GM12878 (cell line): ENCODE data around the gene PLXNB3. TPM values are rescaled to one million over a fixed set of nuclear protein-coding genes. Genes with fewer than 3 reads are reported as not detected.

Experiments used
- ATAC-seq: fragments of 200-7000 bp; cut with Tn5 transposase; 3 replicates; pipeline ENCODE4 v1.9.1; 2020; ENCODE audit warnings: mild to moderate bottlenecking, moderate library complexity
- BruUV-seq: library from RNA; stranded (reverse); fragments of 400-500 nt; replicated peaks from 2 replicates; lab custom pipeline; 2021; lab: Mats Ljungman, UMichigan
- CTCF ChIA-PET: fragments of 300-600 bp; sonication (Branson Sonifier 250); formaldehyde crosslinking; extraction: SDS; loops from one replicate; lab custom pipeline; 2021; ENCODE audit warnings: inconsistent platforms; lab: Yijun Ruan, JAX
- POLR2A ChIA-PET: fragments of 350-600 bp; formaldehyde crosslinking; extraction: SDS; loops from one replicate; lab custom pipeline; 2021; ENCODE audit warnings: inconsistent platforms; lab: Charles Lee
- RAD21 ChIA-PET: fragments of 300-600 bp; sonication (Branson Sonifier 250); formaldehyde crosslinking; loops from one replicate; lab custom pipeline; 2023; ENCODE audit warnings: antibody characterized with exemption; ENCODE audit not compliant: unreplicated experiment; lab: Charles Lee
- SMC1A ChIA-PET: fragments of 300-600 bp; sonication (Branson Sonifier 250); formaldehyde crosslinking; loops from one replicate; lab custom pipeline; 2023; ENCODE audit not compliant: unreplicated experiment, uncharacterized antibody; lab: Charles Lee
- DNase-seq: peaks from one replicate; pipeline ENCODE4 v3.0.0-alpha.2; 2011; ENCODE audit warnings: low read depth, low spot score
- FAIRE-seq: peaks from 3 replicates; lab custom pipeline; 2011; peaks lifted over from hg19 to GRCh38; lab: Jason Lieb, UNC
- H2AFZ ChIP-seq: 2 replicates; pipeline ENCODE4 v1.6.0; 2011; ENCODE audit warnings: low read depth, low read length, control low read depth; ENCODE audit not compliant: control insufficient read depth
- H3K27ac ChIP-seq: 2 replicates; pipeline ENCODE4 v1.5.1; 2011; ENCODE audit warnings: control low read depth; ENCODE audit not compliant: control insufficient read depth, insufficient read depth
- H3K27me3 ChIP-seq, 2 experiments: replicated peaks in 1 of 2; 2 replicates each; pipeline versions ENCODE4 v1.6.0 to v1.6.1; 2011; ENCODE audit warnings: low read length in 1 of 2; ENCODE audit not compliant: control insufficient read depth in 2 of 2, insufficient read depth in 2 of 2
- H3K36me3 ChIP-seq, 2 experiments: 2 replicates each; pipeline ENCODE4 v1.5.1; 2011; ENCODE audit warnings: low read length in 1 of 2; ENCODE audit not compliant: control insufficient read depth in 2 of 2, insufficient read depth in 2 of 2
- H3K4me1 ChIP-seq: 2 replicates; pipeline ENCODE4 v1.6.1; 2011; ENCODE audit warnings: mild to moderate bottlenecking, low read length, moderate library complexity, mixed read lengths; ENCODE audit not compliant: control insufficient read depth, insufficient read depth
- H3K4me2 ChIP-seq: 2 replicates; pipeline ENCODE4 v1.6.0; 2011; ENCODE audit warnings: control low read depth; ENCODE audit not compliant: control insufficient read depth, insufficient read depth
- H3K4me3 ChIP-seq: fragments of 200-600 bp; sonication (generic); 2 replicates; pipeline ENCODE4 v1.5.1; 2016
- H3K79me2 ChIP-seq: 2 replicates; pipeline ENCODE4 v1.6.0; 2011; ENCODE audit warnings: low read length; ENCODE audit not compliant: control insufficient read depth, insufficient read depth
- H3K9ac ChIP-seq: 2 replicates; pipeline ENCODE4 v1.8.0; 2011; ENCODE audit warnings: low read length, control low read depth, mixed read lengths; ENCODE audit not compliant: control insufficient read depth, insufficient read depth
- H3K9me3 ChIP-seq: replicated peaks from 3 replicates; pipeline ENCODE4 v1.5.1; 2011; ENCODE audit warnings: mild to moderate bottlenecking, low read length; ENCODE audit not compliant: control insufficient read depth, insufficient read depth
- H4K20me1 ChIP-seq: 2 replicates; pipeline ENCODE4 v1.6.0; 2011; ENCODE audit not compliant: control insufficient read depth, insufficient read depth
- DPF2 ChIP-seq: fragments of 450-650 bp; IDR thresholded peaks from 2 replicates; pipeline ENCODE4 v1.6.1; 2017; ENCODE audit warnings: mild to moderate bottlenecking
- E2F4 ChIP-seq: IDR thresholded peaks from 2 replicates; pipeline ENCODE4 v1.6.1; 2012; ENCODE audit warnings: low read depth, low read length, improper control_type of control experiment
- ETV6 ChIP-seq, 2 experiments: fragments of 450-650 bp in 1 of 2; IDR thresholded peaks in 1 of 2; conservative IDR thresholded peaks in 1 of 2; 2 replicates each; pipeline ENCODE4 v1.6.1; 2014; ENCODE audit warnings: antibody characterized with exemption in 1 of 2, borderline replicate concordance in 1 of 2, low read depth in 1 of 2, mild to moderate bottlenecking in 1 of 2, moderate library complexity in 1 of 2
- FOS ChIP-seq: IDR thresholded peaks from 3 replicates; pipeline ENCODE4 v1.6.1; 2011; ENCODE audit warnings: borderline replicate concordance; ENCODE audit not compliant: insufficient read length; ENCODE audit errors: extremely low read depth
- FOXM1 ChIP-seq: IDR thresholded peaks from 2 replicates; pipeline ENCODE4 v1.6.1; 2012; ENCODE audit warnings: low read depth, mild to moderate bottlenecking, inconsistent platforms, low read length, moderate library complexity
- JUND ChIP-seq: IDR thresholded peaks from 2 replicates; pipeline ENCODE4 v1.6.1; 2012; ENCODE audit warnings: low read depth, mild to moderate bottlenecking, low read length, improper control_type of control experiment, moderate library complexity
- NFXL1 ChIP-seq: fragments of 450-650 bp; IDR thresholded peaks from 2 replicates; pipeline ENCODE4 v1.6.1; 2017; ENCODE audit warnings: antibody characterized with exemption, mild to moderate bottlenecking, borderline replicate concordance
- NR2C1 ChIP-seq: fragments of 450-650 bp; IDR thresholded peaks from 2 replicates; pipeline ENCODE4 v1.6.1; 2017; ENCODE audit warnings: antibody characterized with exemption, mild to moderate bottlenecking, moderate library complexity
- NR2C2 ChIP-seq: IDR thresholded peaks from 2 replicates; pipeline ENCODE4 v1.6.1; 2011; ENCODE audit warnings: borderline replicate concordance, low read depth; ENCODE audit not compliant: control insufficient read depth, insufficient read length
- NRF1 ChIP-seq: conservative IDR thresholded peaks from 2 replicates; pipeline ENCODE4 v1.6.1; 2011; ENCODE audit warnings: mild to moderate bottlenecking, low read depth, low read length, improper control_type of control experiment
- SIX5 ChIP-seq: IDR thresholded peaks from 2 replicates; pipeline ENCODE4 v1.6.1; 2011; ENCODE audit warnings: mild to moderate bottlenecking, low read depth, low read length, moderate library complexity; ENCODE audit not compliant: severe bottlenecking
- SP1 ChIP-seq: IDR thresholded peaks from one replicate; pipeline ENCODE4 v1.6.1; 2011; ENCODE audit warnings: low read depth, low read length
- STAT3 ChIP-seq: IDR thresholded peaks from 2 replicates; pipeline ENCODE4 v1.6.1; 2011; ENCODE audit warnings: low read depth, low read length, improper control_type of control experiment
- TCF3 ChIP-seq: IDR thresholded peaks from 2 replicates; pipeline ENCODE4 v1.6.1; 2012; ENCODE audit warnings: low read depth, mild to moderate bottlenecking, low read length, borderline replicate concordance; ENCODE audit not compliant: insufficient read depth
- TCF7 ChIP-seq: IDR thresholded peaks from 2 replicates; pipeline ENCODE4 v1.6.1; 2014; ENCODE audit warnings: antibody characterized with exemption, borderline replicate concordance
- USF1 ChIP-seq: IDR thresholded peaks from 2 replicates; pipeline ENCODE4 v1.6.1; 2011; ENCODE audit warnings: borderline replicate concordance, low read depth, mild to moderate bottlenecking, moderate library complexity, mixed read lengths, low read length; ENCODE audit not compliant: insufficient read depth; ENCODE audit errors: extremely low read length
- WRNIP1 ChIP-seq: IDR thresholded peaks from 2 replicates; pipeline ENCODE4 v1.6.1; 2011; ENCODE audit warnings: low read depth, low read length, improper control_type of control experiment, borderline replicate concordance
- ZBTB40 ChIP-seq: fragments of 450-650 bp; IDR thresholded peaks from 2 replicates; pipeline ENCODE4 v1.6.1; 2016; ENCODE audit warnings: mild to moderate bottlenecking, moderate library complexity, borderline replicate concordance
- ZNF207 ChIP-seq: fragments of 450-650 bp; IDR thresholded peaks from 2 replicates; pipeline ENCODE4 v1.6.1; 2014; ENCODE audit warnings: antibody characterized with exemption, mild to moderate bottlenecking, borderline replicate concordance
- WGBS: methylation state at CpG from one replicate; pipeline ENCODE4 v1.1.6; 2016; ENCODE audit warnings: low lambda C conversion rate; ENCODE audit not compliant: insufficient replicate concordance, insufficient coverage; ENCODE audit errors: missing lambda C conversion rate; 5-methylcytosine and 5-hydroxymethylcytosine counted together
- in situ Hi-C: fragments of 300-500 bp; cut with MboI; formaldehyde crosslinking; loops from 9 replicates; pipeline ENCODE4 v1.14.3; 2018; ENCODE audit warnings: mixed read lengths
- intact Hi-C: fragments of 100-400 bp; cut with micrococcal nuclease; formaldehyde crosslinking; loops from one replicate; pipeline ENCODE4 v1.14.2; 2022; ENCODE audit not compliant: unreplicated experiment
- polyA plus RNA-seq, 11 experiments: library from polyadenylated mRNA; depleted of rRNA in 4 of 11; unstranded in 6 of 11; stranded (reverse) in 5 of 11; fragments of >200 nt; fragmentation: Nextera tagmentation in 4 of 11; fragmentation: Illumina TruSeq in 1 of 11; extraction: Ambion mirVana in 4 of 11; extraction: Trizol in 1 of 11; gene quantifications; 1 replicate in 1 of 11; 2 replicates in 10 of 11; pipeline versions ENCODE4 v1.2.1 to v1.2.3, GENCODE V29; 2011 to 2016; ENCODE audit warnings: inconsistent platforms in 2 of 11, missing spikeins in 2 of 11, low read depth in 1 of 11
- total RNA-seq, 4 experiments: library from RNA; depleted of rRNA in 3 of 4; stranded (reverse); fragments of >200 nt in 3 of 4; fragmentation: Illumina TruSeq in 1 of 4; extraction: Trizol in 1 of 4; gene quantifications; 2 replicates each; pipeline versions ENCODE4 v1.2.1 to v1.2.3, GENCODE V29; 2013 to 2021

PLXNB3 gene
- total and polyA plus RNA-seq, 10 of the 15 experiments (the other 5 are each of a cell fraction or from before 2014, with no cell fraction given) = 0.06 to 0.68 (median 0.19) TPM; not detected in 4

GRCh38 chrX:153804100-153804595, 40.1 kb downstream of the PLXNB3 start:
- no peak for DNase-seq
- no peaks in the 10 kb centered on the region; a peak in 1 of 4 replicates for H3K27me3 ChIP-seq
- WGBS = 82% methylated on average over 27 of the region's 34 CpGs
- H2AFZ ChIP-seq = no peak overlapping the region
- H3K27ac ChIP-seq = no peak overlapping the region
- POLR2A ChIA-PET = no interaction called here
- no peak for ATAC-seq
- H3K9me3 ChIP-seq = no peaks in the 10 kb centered on the region; the same call in 2 of the 3 replicates
- H3K9ac ChIP-seq = no peak overlapping the region
- no peaks in the 10 kb centered on the region for H4K20me1 ChIP-seq
- H3K79me2 ChIP-seq = no peaks in the 10 kb centered on the region
- CTCF ChIA-PET = no interaction called here
- no peaks in the 10 kb centered on the region for H3K36me3 ChIP-seq
- RAD21 ChIA-PET = no interaction called here
- no peak for TF ChIP-seq ZNF207
- no peak for TF ChIP-seq JUND
- TF ChIP-seq TCF7 = no peak
- no peak for TF ChIP-seq FOS
- TF ChIP-seq SIX5 = no peak
- TF ChIP-seq TCF3 = no peak
- TF ChIP-seq NR2C2 = no peak
- no peak for TF ChIP-seq USF1
- no peak for TF ChIP-seq STAT3
- TF ChIP-seq WRNIP1 = no peak
- TF ChIP-seq DPF2 = no peak
- no peak for TF ChIP-seq ETV6 (conservative IDR thresholded peaks at IDR 0.05 in 1 of 2, IDR thresholded peaks at IDR 0.05 in 1 of 2; ENCODE audit: borderline replicate concordance in 1 of 2, low read depth in 1 of 2)
- TF ChIP-seq NFXL1 = no peak
- no peak for TF ChIP-seq ZBTB40
- TF ChIP-seq E2F4 = no peak
- no peak for TF ChIP-seq NRF1
- no peak for TF ChIP-seq NR2C1
- no peak for TF ChIP-seq SP1
- no peak for TF ChIP-seq FOXM1
- BruUV-seq = no TSS peak
- FAIRE-seq = no peak
- SMC1A ChIA-PET = no interaction called here
- intact Hi-C loops (no loop called here), in situ Hi-C loops (loop anchor here (25.0 kb wide), 1 partner anchor 617 kb away; the partner anchor contains the start of gene MAGEA1)
- H3K4me1 ChIP-seq = no peaks in the 10 kb centered on the region
- H3K4me2 ChIP-seq = no peak overlapping the region
- H3K4me3 ChIP-seq = no peak overlapping the region
